H1 (cell line): Measurements from ENCODE around the gene SEC11A. TPM values are rescaled to one million over a fixed set of nuclear protein-coding genes. Genes with fewer than 3 reads are reported as not detected.
A peak's percentile ranks its signal among the peaks of the same experiment; 100 is the strongest.

Experiments used
- ASH2L ChIP-seq: fragments of 200-600, 300-600 bp; sonication (generic); IDR thresholded peaks from one replicate; pipeline ENCODE4 v1.7.1; 2017; ENCODE audit warnings: low read length
- CBX8 ChIP-seq: fragments of 300-800, 300-1000 bp; sonication (generic); IDR thresholded peaks from 2 replicates; pipeline ENCODE4 v1.7.1; 2016; ENCODE audit warnings: low read depth, low read length, borderline replicate concordance
- CREB1 ChIP-seq: IDR thresholded peaks from 2 replicates; pipeline ENCODE4 v1.6.1; 2012; ENCODE audit warnings: inconsistent platforms
- GABPA ChIP-seq: IDR thresholded peaks from 2 replicates; pipeline ENCODE4 v1.6.1; 2011; ENCODE audit warnings: mild to moderate bottlenecking, low read length, moderate library complexity, borderline replicate concordance; ENCODE audit not compliant: insufficient read depth
- JUND ChIP-seq: IDR thresholded peaks from 2 replicates; pipeline ENCODE4 v1.6.1; 2011; ENCODE audit warnings: mild to moderate bottlenecking, improper control_type of control experiment, low read length
- KDM1A ChIP-seq: fragments of 200-600, 300-600 bp; sonication (generic); IDR thresholded peaks from 2 replicates; pipeline ENCODE4 v1.7.1; 2016; ENCODE audit warnings: mild to moderate bottlenecking, low read length, borderline replicate concordance
- RAD21 ChIP-seq, 2 experiments: IDR thresholded peaks in 1 of 2; conservative IDR thresholded peaks in 1 of 2; 2 replicates each; pipeline ENCODE4 v1.6.1; 2011; ENCODE audit warnings: low read depth in 2 of 2, low read length in 2 of 2, improper control_type of control experiment in 1 of 2, inconsistent platforms in 1 of 2, mild to moderate bottlenecking in 1 of 2, moderate library complexity in 1 of 2
- RFX5 ChIP-seq: IDR thresholded peaks from 2 replicates; pipeline ENCODE4 v1.6.1; 2011; ENCODE audit warnings: low read depth, low read length, improper control_type of control experiment, borderline replicate concordance
- SIN3A ChIP-seq, 2 experiments: IDR thresholded peaks in 1 of 2; conservative IDR thresholded peaks in 1 of 2; 2 replicates each; pipeline ENCODE4 v1.6.1; 2011 to 2012; ENCODE audit warnings: low read length in 2 of 2, improper control_type of control experiment in 1 of 2, low read depth in 1 of 2, mild to moderate bottlenecking in 1 of 2
- SIX5 ChIP-seq: IDR thresholded peaks from 2 replicates; pipeline ENCODE4 v1.6.1; 2011; ENCODE audit warnings: mild to moderate bottlenecking, low read depth, low read length
- SUZ12 ChIP-seq: fragments of 200-600 bp; sonication (generic); IDR thresholded peaks from 2 replicates; pipeline ENCODE4 v1.6.1; 2012; ENCODE audit warnings: mild to moderate bottlenecking, inconsistent platforms, low read length, moderate library complexity, mixed read lengths
- TAF7 ChIP-seq: optimal IDR thresholded peaks from 2 replicates; pipeline ENCODE3; 2011; ENCODE audit warnings: low read depth, mild to moderate bottlenecking, inconsistent platforms, low read length, moderate library complexity, borderline replicate concordance
- YY1 ChIP-seq: IDR thresholded peaks from 2 replicates; pipeline ENCODE4 v1.6.1; 2011; ENCODE audit warnings: low read depth, mild to moderate bottlenecking, low read length
- ZNF274 ChIP-seq: IDR thresholded peaks from 2 replicates; pipeline ENCODE4 v1.7.0; 2012; ENCODE audit warnings: low read length, borderline replicate concordance; ENCODE audit errors: extremely low read depth
- polyA plus RNA-seq, 7 experiments: library from polyadenylated mRNA; depleted of rRNA in 3 of 7; stranded (reverse) in 5 of 7; unstranded in 2 of 7; fragments of >200 nt in 5 of 7; fragments of 200-250 nt in 2 of 7; gene quantifications; 1 replicate in 5 of 7; 2 replicates in 1 of 7; 4 replicates in 1 of 7; pipeline versions ENCODE4 v1.2.1 to v1.2.3, GENCODE V29; 2011 to 2013; ENCODE audit warnings: missing spikeins in 2 of 7, mixed read lengths in 2 of 7
- total RNA-seq: library from RNA; stranded (reverse); fragmentation: NEBNext Ultra II Directional; extraction: Animal tissue kit (Norgen Biotek cat#: 25700); gene quantifications from 2 replicates; pipeline ENCODE4 v1.2.1, GENCODE V29; 2021
- TF ChIP-seq, protein P1 (sequence below): IDR thresholded peaks from 2 replicates; pipeline ENCODE4 v1.6.1; 2012; ENCODE audit warnings: inconsistent platforms
- TF ChIP-seq, protein P2 (sequence below): IDR thresholded peaks from 2 replicates; pipeline ENCODE4 v1.6.1; 2011; ENCODE audit warnings: low read length, improper control_type of control experiment
- TF ChIP-seq, protein P3 (sequence below): IDR thresholded peaks from 2 replicates; pipeline ENCODE4 v1.6.1; 2012; ENCODE audit warnings: inconsistent platforms
- TF ChIP-seq, protein P4 (sequence below), 3 experiments: IDR thresholded peaks; 1 replicate in 2 of 3; 2 replicates in 1 of 3; pipeline versions ENCODE4 v1.5.1 to v1.6.1; 2011; ENCODE audit warnings: low read length in 3 of 3, mild to moderate bottlenecking in 3 of 3, inconsistent platforms in 2 of 3, low read depth in 1 of 3, moderate library complexity in 1 of 3; ENCODE audit not compliant: insufficient read depth in 1 of 3; ENCODE audit errors: control extremely low read depth in 1 of 3

SEC11A gene
- total and polyA plus RNA-seq, 2 of the 8 experiments (the other 6 are each of a cell fraction or from before 2014, with no cell fraction given), result 268 to 316 TPM

DNA sequence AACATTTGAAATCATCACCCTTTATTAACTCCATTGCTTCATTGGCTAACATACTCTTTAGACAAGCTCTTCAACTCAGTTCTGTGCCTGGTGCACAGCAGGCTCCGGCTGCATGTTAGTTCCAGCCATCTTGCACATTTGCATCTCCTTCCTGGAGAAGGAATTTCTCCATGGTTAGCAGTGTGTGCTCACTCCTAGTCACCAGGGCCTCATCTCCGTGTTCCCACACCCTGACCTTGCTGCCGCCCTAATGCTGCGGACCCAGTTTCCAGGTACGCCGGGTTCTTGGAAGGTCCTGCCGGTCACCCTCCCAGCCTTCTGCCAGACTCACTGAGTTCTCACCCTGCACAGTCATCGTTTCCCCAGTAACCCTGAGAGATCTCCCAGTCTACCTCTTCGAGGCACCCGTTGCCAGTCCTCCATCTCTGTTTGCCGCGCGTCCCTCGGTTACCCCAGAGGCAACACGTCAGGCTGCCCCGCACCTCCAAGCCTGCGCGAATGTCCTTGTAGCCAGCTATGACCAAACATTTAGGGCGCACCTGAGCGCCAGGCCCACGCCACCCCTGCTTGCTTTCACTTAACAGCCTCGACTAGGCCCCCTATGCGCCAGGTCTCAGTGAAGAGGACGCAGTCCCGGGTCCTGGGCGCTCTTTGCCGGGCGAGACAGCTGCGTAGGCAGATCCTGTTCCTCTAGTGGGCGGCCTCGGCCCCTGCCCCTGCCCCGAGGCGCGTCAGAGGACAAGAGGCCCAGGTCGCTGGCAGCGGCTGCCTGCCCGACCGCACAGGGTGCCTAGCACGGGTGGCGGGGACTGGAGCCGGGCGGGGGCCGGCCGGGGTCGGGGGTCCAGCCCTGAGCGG is 31.7 kb upstream of the SEC11A start (continued):
- TF ChIP-seq, protein P1, sequence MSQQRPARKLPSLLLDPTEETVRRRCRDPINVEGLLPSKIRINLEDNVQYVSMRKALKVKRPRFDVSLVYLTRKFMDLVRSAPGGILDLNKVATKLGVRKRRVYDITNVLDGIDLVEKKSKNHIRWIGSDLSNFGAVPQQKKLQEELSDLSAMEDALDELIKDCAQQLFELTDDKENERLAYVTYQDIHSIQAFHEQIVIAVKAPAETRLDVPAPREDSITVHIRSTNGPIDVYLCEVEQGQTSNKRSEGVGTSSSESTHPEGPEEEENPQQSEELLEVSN, result peak; percentile 52
- TF ChIP-seq SIN3A (conservative IDR thresholded peaks at IDR 0.05 in 1 of 2, IDR thresholded peaks at IDR 0.05 in 1 of 2; ENCODE audit: low read depth in 1 of 2, low read length in 2 of 2) (peak in 1 of 2 experiments; percentile 35; a peak in 1 of 4 replicates), CREB1 (peak; percentile 55), ZNF274 (no peak), ASH2L (peak; percentile 70), YY1 (peak; percentile 63; the same call in 1 of the 2 replicates), GABPA (no peak), SUZ12 (no peak), KDM1A (no peak; the same call in 1 of the 2 replicates), CBX8 (no peak), JUND (no peak), RFX5 (no peak), SIX5 (no peak), RAD21 (IDR thresholded peaks at IDR 0.05 in 1 of 2, conservative IDR thresholded peaks at IDR 0.05 in 1 of 2; ENCODE audit: low read depth in 2 of 2, low read length in 2 of 2) (0 out of 4 replicates have a peak, but pooled peaks of 1 of the 2 experiments have one; percentile 14), TAF7 (peak; percentile 30)
- TF ChIP-seq, protein P2, sequence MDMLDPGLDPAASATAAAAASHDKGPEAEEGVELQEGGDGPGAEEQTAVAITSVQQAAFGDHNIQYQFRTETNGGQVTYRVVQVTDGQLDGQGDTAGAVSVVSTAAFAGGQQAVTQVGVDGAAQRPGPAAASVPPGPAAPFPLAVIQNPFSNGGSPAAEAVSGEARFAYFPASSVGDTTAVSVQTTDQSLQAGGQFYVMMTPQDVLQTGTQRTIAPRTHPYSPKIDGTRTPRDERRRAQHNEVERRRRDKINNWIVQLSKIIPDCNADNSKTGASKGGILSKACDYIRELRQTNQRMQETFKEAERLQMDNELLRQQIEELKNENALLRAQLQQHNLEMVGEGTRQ, result no peak
- TF ChIP-seq, protein P3, sequence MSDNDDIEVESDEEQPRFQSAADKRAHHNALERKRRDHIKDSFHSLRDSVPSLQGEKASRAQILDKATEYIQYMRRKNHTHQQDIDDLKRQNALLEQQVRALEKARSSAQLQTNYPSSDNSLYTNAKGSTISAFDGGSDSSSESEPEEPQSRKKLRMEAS, result no peak; the same call in none of the 2 replicates
- TF ChIP-seq, protein P4, sequence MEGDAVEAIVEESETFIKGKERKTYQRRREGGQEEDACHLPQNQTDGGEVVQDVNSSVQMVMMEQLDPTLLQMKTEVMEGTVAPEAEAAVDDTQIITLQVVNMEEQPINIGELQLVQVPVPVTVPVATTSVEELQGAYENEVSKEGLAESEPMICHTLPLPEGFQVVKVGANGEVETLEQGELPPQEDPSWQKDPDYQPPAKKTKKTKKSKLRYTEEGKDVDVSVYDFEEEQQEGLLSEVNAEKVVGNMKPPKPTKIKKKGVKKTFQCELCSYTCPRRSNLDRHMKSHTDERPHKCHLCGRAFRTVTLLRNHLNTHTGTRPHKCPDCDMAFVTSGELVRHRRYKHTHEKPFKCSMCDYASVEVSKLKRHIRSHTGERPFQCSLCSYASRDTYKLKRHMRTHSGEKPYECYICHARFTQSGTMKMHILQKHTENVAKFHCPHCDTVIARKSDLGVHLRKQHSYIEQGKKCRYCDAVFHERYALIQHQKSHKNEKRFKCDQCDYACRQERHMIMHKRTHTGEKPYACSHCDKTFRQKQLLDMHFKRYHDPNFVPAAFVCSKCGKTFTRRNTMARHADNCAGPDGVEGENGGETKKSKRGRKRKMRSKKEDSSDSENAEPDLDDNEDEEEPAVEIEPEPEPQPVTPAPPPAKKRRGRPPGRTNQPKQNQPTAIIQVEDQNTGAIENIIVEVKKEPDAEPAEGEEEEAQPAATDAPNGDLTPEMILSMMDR (IDR thresholded peaks at IDR 0.05; ENCODE audit: control extremely low read depth in 1 of 3, insufficient read depth in 1 of 3, low read depth in 1 of 3, low read length in 3 of 3), result 0 out of 4 replicates have a peak, but pooled peaks of 1 of the 3 experiments have one; percentile 14
